Stomach (tissue), 9 donors: ENCODE results near the gene CLIP4. TPM values are rescaled to one million over a fixed set of nuclear protein-coding genes. Genes with fewer than 3 reads are reported as not detected.
"Not testable (repeated sequence)": the region's sequence is repeated elsewhere in the genome, so short reads cannot be mapped to it uniquely, and the experiment has no call there.

Experiments
- DNase-seq, 2 donors: peaks; one replicate each; pipeline versions ENCODE4 v3.0.0 to v3.0.0-alpha.2; 2013 to 2019
- H3K27ac ChIP-seq, 5 donors: fragments of 200-600 bp in 4 of 5; sonication (generic) in 4 of 5; one replicate each; pipeline ENCODE4 v1.5.1; 2013 to 2019; ENCODE audit warnings: mild to moderate bottlenecking in 1 of 5, moderate library complexity in 1 of 5
- H3K27me3 ChIP-seq, 3 donors: fragments of 200-600 bp; sonication (generic); one replicate each; pipeline ENCODE4 v1.5.1; 2017 to 2019; ENCODE audit warnings: mixed run types in 1 of 3
- H3K36me3 ChIP-seq, 4 donors: fragments of 200-600 bp; sonication (generic); 1 replicate in 3 of 4; 2 replicates in 1 of 4; pipeline ENCODE4 v1.5.1; 2016 to 2019
- H3K4me1 ChIP-seq, 4 donors: fragments of 200-600 bp; sonication (generic); one replicate each; pipeline ENCODE4 v1.5.1; 2016 to 2019
- H3K4me3 ChIP-seq, 4 donors: fragments of 200-600 bp; sonication (generic) in 3 of 4; one replicate each; pipeline ENCODE4 v1.5.1; 2016 to 2019; ENCODE audit warnings: mild to moderate bottlenecking in 1 of 4
- H3K9me3 ChIP-seq, 4 donors: fragments of 200-600 bp; sonication (generic); one replicate each; pipeline ENCODE4 v1.5.1; 2016 to 2019
- EP300 ChIP-seq: sonication (generic); formaldehyde crosslinking; IDR thresholded peaks from one replicate; pipeline ENCODE4 v1.6.1; 2017; ENCODE audit warnings: antibody characterized with exemption
- POLR2A ChIP-seq, 4 donors: fragments of 450-650 bp; IDR thresholded peaks; one replicate each; pipeline ENCODE4 v1.6.1; 2016; ENCODE audit warnings: antibody characterized with exemption in 4 of 4, control low read depth in 2 of 4, mild to moderate bottlenecking in 1 of 4, moderate library complexity in 1 of 4
- POLR2AphosphoS5 ChIP-seq, 3 donors: sonication (generic); formaldehyde crosslinking; IDR thresholded peaks; one replicate each; pipeline ENCODE4 v1.6.1; 2016; ENCODE audit warnings: antibody characterized with exemption in 3 of 3
- WGBS, 5 donors: extraction: QIAGEN DNeasy Blood & Tissue Kit in 3 of 5; methylation state at CpG; one replicate each; pipeline versions ENCODE4 v1.1.5 to v1.1.7; 2013 to 2018; 5-methylcytosine and 5-hydroxymethylcytosine counted together
- intact Hi-C: fragments of 100-400 bp; cut with DNase I; formaldehyde crosslinking; loops from one replicate; pipeline ENCODE4 v1.15.1; 2023; ENCODE audit warnings: low total_unique reads
- polyA plus RNA-seq, 3 donors: library from polyadenylated mRNA; stranded (reverse); fragments of 200-250 nt; gene quantifications; one replicate each; pipeline ENCODE4 v1.2.3, GENCODE V29; 2013
- total RNA-seq, 5 donors: library from RNA; depleted of rRNA; stranded (reverse); fragments of >200 nt; gene quantifications; one replicate each; pipeline versions ENCODE4 v1.1.0 to v1.2.3, GENCODE V29; 2014 to 2016
- TF ChIP-seq, protein P1 (sequence below), 7 experiments: fragments of 450-650 bp in 4 of 7; fragments of 200-600 bp in 3 of 7; sonication (generic) in 3 of 7; IDR thresholded peaks; one replicate each; pipeline ENCODE4 v1.5.1; 2016 to 2019; ENCODE audit warnings: antibody characterized with exemption in 7 of 7, control low read depth in 2 of 7, mild to moderate bottlenecking in 1 of 7
- donor health status: healthy with polysubstance abuse.
- donor health status: Bipolar disorder and iron deficiency.
- donor health status: healthy.

The CLIP4 gene
- total and polyA plus RNA-seq, 8 donors, result 6.8 to 69.6 (median 15.1) TPM

DNA sequence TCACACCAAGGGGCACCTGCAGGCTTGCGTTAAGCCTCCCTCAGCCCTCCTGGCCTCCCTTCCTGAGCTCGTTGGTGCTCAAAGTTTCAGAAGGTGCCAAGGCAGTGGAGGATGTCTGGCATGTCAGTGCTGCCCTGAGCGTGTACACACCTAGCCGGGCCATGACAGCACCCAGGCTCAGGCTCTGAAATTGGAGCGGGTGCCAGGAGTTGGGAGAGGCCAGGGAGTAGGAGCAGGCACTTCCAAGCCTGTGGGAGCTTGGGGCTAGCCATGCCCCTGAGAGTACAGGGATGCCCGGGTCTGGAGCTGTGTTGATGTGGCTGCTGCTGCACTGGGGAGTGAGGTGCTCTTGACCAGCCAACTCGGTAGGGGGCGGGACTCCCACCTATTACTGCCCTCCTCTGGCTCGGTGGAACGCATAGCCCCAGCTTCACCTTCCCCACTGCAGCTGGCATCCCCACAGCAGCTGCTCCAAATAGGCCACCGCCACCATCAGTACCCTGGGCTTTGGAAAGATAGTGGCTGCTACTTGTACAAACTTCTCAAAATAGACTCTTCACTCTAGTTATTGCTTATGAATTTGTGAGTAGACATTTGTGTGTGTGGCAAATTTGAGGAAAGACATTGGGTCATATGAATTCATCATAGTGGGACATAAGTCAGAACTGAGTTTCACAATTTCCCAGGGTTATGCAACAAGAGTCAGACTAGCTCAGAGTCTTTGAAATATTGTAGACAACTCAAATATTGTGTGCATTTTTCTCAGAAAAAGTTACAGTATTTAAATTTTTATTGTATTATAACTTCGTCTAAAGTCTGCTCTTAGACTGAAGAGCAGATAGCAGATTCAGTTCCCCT, 34.1 kb upstream of the CLIP4 start:
- intact Hi-C loops, result no loop called here
- peaks cover 0 to 8% (median 0%) of the 10 kb centered on the region in 4 donors for H3K4me1 ChIP-seq
- whole genome bisulfite sequencing, 5 donors, result 84 to 88% (median 87%) methylated on average over 10 to 12 of the region's 12 CpGs
- TF ChIP-seq, protein P1, sequence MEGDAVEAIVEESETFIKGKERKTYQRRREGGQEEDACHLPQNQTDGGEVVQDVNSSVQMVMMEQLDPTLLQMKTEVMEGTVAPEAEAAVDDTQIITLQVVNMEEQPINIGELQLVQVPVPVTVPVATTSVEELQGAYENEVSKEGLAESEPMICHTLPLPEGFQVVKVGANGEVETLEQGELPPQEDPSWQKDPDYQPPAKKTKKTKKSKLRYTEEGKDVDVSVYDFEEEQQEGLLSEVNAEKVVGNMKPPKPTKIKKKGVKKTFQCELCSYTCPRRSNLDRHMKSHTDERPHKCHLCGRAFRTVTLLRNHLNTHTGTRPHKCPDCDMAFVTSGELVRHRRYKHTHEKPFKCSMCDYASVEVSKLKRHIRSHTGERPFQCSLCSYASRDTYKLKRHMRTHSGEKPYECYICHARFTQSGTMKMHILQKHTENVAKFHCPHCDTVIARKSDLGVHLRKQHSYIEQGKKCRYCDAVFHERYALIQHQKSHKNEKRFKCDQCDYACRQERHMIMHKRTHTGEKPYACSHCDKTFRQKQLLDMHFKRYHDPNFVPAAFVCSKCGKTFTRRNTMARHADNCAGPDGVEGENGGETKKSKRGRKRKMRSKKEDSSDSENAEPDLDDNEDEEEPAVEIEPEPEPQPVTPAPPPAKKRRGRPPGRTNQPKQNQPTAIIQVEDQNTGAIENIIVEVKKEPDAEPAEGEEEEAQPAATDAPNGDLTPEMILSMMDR (IDR thresholded peaks at IDR 0.05), result no peak
- TF ChIP-seq POLR2A (IDR thresholded peaks at IDR 0.05) (no peak), POLR2AphosphoS5 (IDR thresholded peaks at IDR 0.05) (no peak), EP300 (no peak)
- no peaks in the 10 kb centered on the region for H3K27me3 ChIP-seq
- no peak overlapping the region for H3K4me3 ChIP-seq
- H3K9me3 ChIP-seq, result peaks cover 0 to 25% (median 11%) of the 10 kb centered on the region in 4 donors
- H3K36me3 ChIP-seq, result no peaks in the 10 kb centered on the region
- H3K27ac ChIP-seq, result no peak overlapping the region
- DNase-seq, result no peak

DNA sequence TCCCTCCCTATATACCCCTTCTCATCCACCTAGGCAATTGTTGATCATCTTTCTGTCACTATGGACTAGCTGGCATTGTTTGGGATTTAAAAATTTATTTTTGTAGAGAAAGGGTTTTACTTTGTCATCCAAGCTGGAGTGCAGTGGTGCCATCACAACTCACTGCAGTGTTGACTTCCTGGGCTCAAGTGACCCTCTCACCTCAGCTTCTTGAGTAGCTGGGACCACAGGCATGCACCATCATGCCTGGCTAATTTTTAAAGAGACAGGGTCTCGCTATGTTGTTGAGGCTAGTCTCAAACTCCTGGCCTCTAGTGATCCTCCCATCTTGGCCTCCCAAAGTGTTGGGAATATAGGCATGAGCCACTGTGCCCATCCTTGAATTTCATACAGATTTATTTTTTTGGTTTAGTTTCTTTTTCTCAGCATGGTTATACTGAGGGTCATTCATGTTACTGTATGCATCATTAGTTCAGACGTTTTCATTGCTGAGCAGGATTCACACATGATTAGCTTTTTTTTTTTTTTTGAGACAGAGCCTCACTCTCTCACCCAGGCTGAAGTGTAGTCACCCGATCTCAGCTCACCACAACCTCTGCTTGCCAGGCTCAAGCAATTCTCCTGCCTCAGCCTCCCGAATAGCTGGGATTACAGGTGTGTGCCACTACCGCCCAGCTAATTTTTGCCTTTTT, 32.3 kb upstream of the CLIP4 start:
- 81 to 90% (median 86%) methylated on average over 5 of the region's 5 CpGs for WGBS, 5 donors
- TF ChIP-seq EP300, result no peak
- no peak for TF ChIP-seq POLR2A (IDR thresholded peaks at IDR 0.05)
- TF ChIP-seq, protein P1 (IDR thresholded peaks at IDR 0.05), result no peak
- no peak for TF ChIP-seq POLR2AphosphoS5 (IDR thresholded peaks at IDR 0.05)
- no peaks in the 10 kb centered on the region for H3K27me3 ChIP-seq
- H3K4me3 ChIP-seq, result no peak overlapping the region
- peaks cover 0 to 19% (median 11%) of the 10 kb centered on the region in 4 donors for H3K9me3 ChIP-seq
- H3K4me1 ChIP-seq, result no peaks in the 10 kb centered on the region
- H3K27ac ChIP-seq, result no peak overlapping the region
- no peak for DNase-seq
- H3K36me3 ChIP-seq, result no peaks in the 10 kb centered on the region
- intact Hi-C loops, result no loop called here

DNA sequence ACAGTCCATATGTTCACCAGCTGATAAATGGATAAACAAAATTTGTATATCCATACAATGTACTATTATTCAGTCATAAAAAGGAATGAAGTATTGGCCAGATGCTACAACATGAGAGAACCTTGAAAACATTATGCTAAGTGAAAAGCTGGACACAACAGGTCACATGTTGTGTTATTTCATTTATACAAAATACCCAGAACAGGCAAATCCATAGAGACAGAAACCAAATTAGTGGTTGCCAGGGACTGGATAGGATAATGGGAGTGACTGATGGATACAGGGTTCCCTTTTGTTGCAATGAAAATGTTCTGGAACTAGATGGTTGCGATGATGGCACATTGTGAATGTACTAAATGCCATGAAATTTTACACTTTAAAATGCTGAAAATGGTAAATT, 30.7 kb upstream of the CLIP4 start:
- no peak overlapping the region for H3K27ac ChIP-seq
- H3K4me3 ChIP-seq, result no peak overlapping the region
- TF ChIP-seq POLR2A (IDR thresholded peaks at IDR 0.05) (no peak), POLR2AphosphoS5 (IDR thresholded peaks at IDR 0.05) (no peak), EP300 (no peak)
- TF ChIP-seq, protein P1 (IDR thresholded peaks at IDR 0.05), result no peak
- no peak for DNase-seq
- H3K4me1 ChIP-seq, result no peaks in the 10 kb centered on the region
- no peaks in the 10 kb centered on the region for H3K36me3 ChIP-seq
- 95 to 100% (median 98%) methylated on average over 1 of the region's 1 CpG for WGBS, 5 donors
- intact Hi-C loops, result no loop called here
- peaks cover 0 to 17% (median 11%) of the 10 kb centered on the region in 4 donors for H3K9me3 ChIP-seq
- H3K27me3 ChIP-seq, result no peaks in the 10 kb centered on the region

DNA sequence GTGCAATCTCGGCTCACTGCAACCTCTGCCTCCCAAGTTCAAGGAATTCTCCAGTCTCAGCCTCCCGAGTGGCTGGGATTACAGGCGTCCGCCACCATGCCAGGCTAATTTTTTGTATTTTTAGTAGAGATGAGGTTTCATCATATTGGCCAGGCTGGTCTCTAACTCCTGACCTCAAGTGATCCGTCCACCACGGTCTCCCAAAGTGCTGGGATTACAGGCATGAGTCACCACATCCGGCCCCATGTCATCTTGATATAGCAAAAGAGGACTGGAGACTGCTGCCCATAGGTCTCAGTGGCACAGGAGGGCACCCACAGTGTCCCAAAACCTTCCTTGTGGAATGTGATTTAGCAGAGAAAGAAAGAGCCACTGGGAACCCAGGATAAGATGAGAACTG, 24.9 kb upstream of the CLIP4 start:
- H3K4me3 ChIP-seq, H3K27ac ChIP-seq, H3K27me3 ChIP-seq, H3K36me3 ChIP-seq, H3K4me1 ChIP-seq, intact Hi-C loops, DNase-seq, H3K9me3 ChIP-seq: not testable (repeated sequence)
- 84 to 88% (median 86%) methylated on average over 7 of the region's 7 CpGs for WGBS, 5 donors
